Endothelial cell (in vitro differentiated cells): ENCODE measurements around the gene PNMA8A. TPM values are rescaled to one million over a fixed set of nuclear protein-coding genes. Genes with fewer than 3 reads are reported as not detected.

Experiments
- DNase-seq: peaks from one replicate; pipeline ENCODE4 v3.0.0; 2021; ENCODE audit warnings: low spot score
- H3K27ac Mint-ChIP-seq: one replicate; pipeline ENCODE4 v1.8.0; 2021; ENCODE audit warnings: mixed read lengths, inconsistent platforms; ENCODE audit not compliant: unreplicated experiment
- H3K27me3 Mint-ChIP-seq: one replicate; pipeline ENCODE4 v1.8.0; 2021; ENCODE audit warnings: mild to moderate bottlenecking, moderate library complexity, mixed read lengths, inconsistent platforms; ENCODE audit not compliant: unreplicated experiment
- H3K36me3 Mint-ChIP-seq: one replicate; pipeline ENCODE4 v1.8.0; 2021; ENCODE audit warnings: mild to moderate bottlenecking, low read depth, mixed read lengths, inconsistent platforms; ENCODE audit not compliant: unreplicated experiment
- H3K4me1 Mint-ChIP-seq: one replicate; pipeline ENCODE4 v1.8.0; 2021; ENCODE audit warnings: mild to moderate bottlenecking, mixed read lengths, inconsistent platforms; ENCODE audit not compliant: unreplicated experiment
- H3K4me3 Mint-ChIP-seq: one replicate; pipeline ENCODE4 v1.8.0; 2021; ENCODE audit warnings: mild to moderate bottlenecking, mixed read lengths, inconsistent platforms; ENCODE audit not compliant: unreplicated experiment
- H3K9me3 Mint-ChIP-seq: one replicate; pipeline ENCODE4 v1.8.0; 2021; ENCODE audit warnings: mixed read lengths, inconsistent platforms; ENCODE audit not compliant: unreplicated experiment
- CTCF ChIP-seq: fragments of 200-600 bp; sonication (generic); IDR thresholded peaks from one replicate; pipeline ENCODE4 v1.5.0; 2021; ENCODE audit warnings: antibody characterized with exemption; ENCODE audit not compliant: unreplicated experiment
- total RNA-seq: library from RNA; stranded (reverse); fragmentation: NEBNext Ultra II Directional; extraction: Animal tissue kit (Norgen Biotek cat#: 25700); gene quantifications from one replicate; pipeline ENCODE4 v1.2.1, GENCODE V29; 2021; ENCODE audit not compliant: unreplicated experiment

The PNMA8A gene
- total RNA-seq, 1 donor from 2014 or later, result 12.4 TPM

- Mint-ChIP-seq H3K9me3 (no peaks in the 10 kb centered on the region), H3K27ac (no peak overlapping the region), H3K4me1 (no peaks in the 10 kb centered on the region)
Observed at GRCh38 chr19:46461537-46461936, 9.8 kb downstream of the PNMA8A start.

GRCh38 chr19:46460981-46461380 is 10.4 kb downstream of the PNMA8A start:
- H3K27ac Mint-ChIP-seq, result no peak overlapping the region
- H3K9me3 Mint-ChIP-seq, result no peaks in the 10 kb centered on the region
- peaks cover 4% of the 10 kb centered on the region for H3K27me3 Mint-ChIP-seq
- H3K4me3 Mint-ChIP-seq, result no peak overlapping the region
- no peaks in the 10 kb centered on the region for H3K36me3 Mint-ChIP-seq
- no peaks in the 10 kb centered on the region for H3K4me1 Mint-ChIP-seq
- no peak for TF ChIP-seq CTCF
- DNase-seq, result no peak

More at GRCh38 chr19:46461537-46461936, 9.8 kb downstream of the PNMA8A start:
- TF ChIP-seq CTCF, result no peak
- peaks cover 4% of the 10 kb centered on the region for H3K27me3 Mint-ChIP-seq
- H3K4me3 Mint-ChIP-seq, result no peak overlapping the region
- no peaks in the 10 kb centered on the region for H3K36me3 Mint-ChIP-seq
- no peak for DNase-seq

- Mint-ChIP-seq H3K27me3 (peaks cover 4% of the 10 kb centered on the region), H3K4me3 (no peak overlapping the region), H3K9me3 (no peaks in the 10 kb centered on the region), H3K36me3 (no peaks in the 10 kb centered on the region), H3K4me1 (no peaks in the 10 kb centered on the region), H3K27ac (no peak overlapping the region)
- no peak for TF ChIP-seq CTCF
- no peak for DNase-seq
Observed at GRCh38 chr19:46460055-46460454, 11.3 kb downstream of the PNMA8A start.

GRCh38 chr19:46456930-46457329 is 14.4 kb downstream of the PNMA8A start:
- no peak for TF ChIP-seq CTCF
- Mint-ChIP-seq H3K4me1 (no peaks in the 10 kb centered on the region), H3K27ac (no peak overlapping the region), H3K27me3 (no peaks in the 10 kb centered on the region), H3K36me3 (no peaks in the 10 kb centered on the region), H3K4me3 (no peak overlapping the region), H3K9me3 (no peaks in the 10 kb centered on the region)
- no peak for DNase-seq

- TF ChIP-seq CTCF, result no peak
- Mint-ChIP-seq H3K36me3 (peaks cover 7% of the 10 kb centered on the region), H3K4me1 (no peaks in the 10 kb centered on the region), H3K4me3 (no peak overlapping the region), H3K27me3 (peaks cover 2% of the 10 kb centered on the region), H3K9me3 (no peaks in the 10 kb centered on the region), H3K27ac (no peak overlapping the region)
- no peak for DNase-seq
Observed at GRCh38 chr19:46454244-46454643, 17.1 kb downstream of the PNMA8A start.
